HEK293T (cell line): Measurements from ENCODE around the gene PLEKHF1.

ENCODE experiments used
- BHLHE40 ChIP-seq: fragments of 450-650 bp; IDR thresholded peaks from 2 replicates; pipeline ENCODE4 v1.6.1; 2016; ENCODE audit warnings: mild to moderate bottlenecking, moderate library complexity, borderline replicate concordance
- CTBP1 ChIP-seq: fragments of 450-650 bp; IDR thresholded peaks from 2 replicates; pipeline ENCODE4 v1.6.1; 2016; ENCODE audit warnings: borderline replicate concordance
- ELF4 ChIP-seq: fragments of 450-650 bp; IDR thresholded peaks from 2 replicates; pipeline ENCODE4 v1.6.1; 2017; ENCODE audit warnings: antibody characterized with exemption
- FOXM1 ChIP-seq: fragments of 450-650 bp; IDR thresholded peaks from 2 replicates; pipeline ENCODE4 v1.6.1; 2017; ENCODE audit warnings: mild to moderate bottlenecking, borderline replicate concordance
- HDGF ChIP-seq: fragments of 450-650 bp; IDR thresholded peaks from 2 replicates; pipeline ENCODE4 v1.6.1; 2017; ENCODE audit warnings: antibody characterized with exemption, borderline replicate concordance
- LEF1 ChIP-seq: fragments of 450-650 bp; IDR thresholded peaks from 2 replicates; pipeline ENCODE4 v1.6.1; 2017; ENCODE audit warnings: mild to moderate bottlenecking, borderline replicate concordance
- NFRKB ChIP-seq: fragments of 450-650 bp; IDR thresholded peaks from 2 replicates; pipeline ENCODE4 v1.6.1; 2016; ENCODE audit warnings: mild to moderate bottlenecking, moderate library complexity
- SUZ12 ChIP-seq: fragments of 450-650 bp; IDR thresholded peaks from 2 replicates; pipeline ENCODE4 v1.6.1; 2016; ENCODE audit warnings: mild to moderate bottlenecking
- TARDBP ChIP-seq: fragments of 450-650 bp; IDR thresholded peaks from 2 replicates; pipeline ENCODE4 v1.6.1; 2016
- ZNF384 ChIP-seq: fragments of 450-650 bp; IDR thresholded peaks from 2 replicates; pipeline ENCODE4 v1.6.1; 2016
- TF ChIP-seq, protein P1 (sequence below): fragments of 450-650 bp; IDR thresholded peaks from 2 replicates; pipeline ENCODE4 v1.6.1; 2016

DNA sequence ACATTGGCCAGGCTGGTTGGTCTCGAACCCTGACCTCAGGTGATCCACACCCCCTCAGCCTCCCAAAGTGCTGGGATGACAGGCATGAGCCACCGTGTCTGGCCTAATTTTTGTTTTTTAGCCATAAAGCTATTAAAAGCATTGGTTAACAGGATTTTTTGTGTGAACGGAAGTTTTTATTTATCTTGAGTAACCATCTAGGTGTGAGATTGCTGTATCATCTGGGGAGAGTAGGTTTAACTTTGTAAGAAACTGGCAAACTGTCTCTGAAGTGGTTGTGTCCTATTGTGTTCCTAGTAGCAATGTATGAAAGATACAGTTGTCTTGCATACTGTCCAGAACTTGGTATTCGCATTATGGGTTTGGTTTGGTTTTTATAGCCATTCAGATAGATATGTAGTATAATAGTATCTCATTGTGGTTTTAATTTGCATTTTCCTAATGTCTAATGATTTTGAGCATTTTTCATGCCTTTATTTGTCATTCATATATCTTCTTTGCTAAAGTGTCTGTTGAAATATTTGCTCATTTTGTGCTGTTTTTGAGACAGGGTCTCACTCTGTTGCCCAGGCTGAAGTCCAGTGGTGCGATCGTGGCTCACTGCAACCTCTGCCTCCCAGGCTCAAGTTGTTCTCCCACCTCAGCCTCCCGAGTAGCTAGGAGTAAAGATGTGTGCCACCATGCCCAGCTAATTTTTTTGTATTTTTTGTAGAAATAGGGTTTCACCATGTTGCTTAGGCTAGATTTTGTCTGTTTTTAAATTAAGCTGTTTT is 13.5 kb upstream of the PLEKHF1 start:
- TF ChIP-seq FOXM1 (no peak), NFRKB (no peak), CTBP1 (no peak), SUZ12 (no peak), TARDBP (no peak), ZNF384 (no peak), LEF1 (no peak), HDGF (no peak), BHLHE40 (no peak), ELF4 (no peak)
- TF ChIP-seq, protein P1, sequence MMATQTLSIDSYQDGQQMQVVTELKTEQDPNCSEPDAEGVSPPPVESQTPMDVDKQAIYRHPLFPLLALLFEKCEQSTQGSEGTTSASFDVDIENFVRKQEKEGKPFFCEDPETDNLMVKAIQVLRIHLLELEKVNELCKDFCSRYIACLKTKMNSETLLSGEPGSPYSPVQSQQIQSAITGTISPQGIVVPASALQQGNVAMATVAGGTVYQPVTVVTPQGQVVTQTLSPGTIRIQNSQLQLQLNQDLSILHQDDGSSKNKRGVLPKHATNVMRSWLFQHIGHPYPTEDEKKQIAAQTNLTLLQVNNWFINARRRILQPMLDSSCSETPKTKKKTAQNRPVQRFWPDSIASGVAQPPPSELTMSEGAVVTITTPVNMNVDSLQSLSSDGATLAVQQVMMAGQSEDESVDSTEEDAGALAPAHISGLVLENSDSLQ, result no peak
